ENCODE data around the gene CACNA2D4.

The CACNA2D4 gene

DNA sequence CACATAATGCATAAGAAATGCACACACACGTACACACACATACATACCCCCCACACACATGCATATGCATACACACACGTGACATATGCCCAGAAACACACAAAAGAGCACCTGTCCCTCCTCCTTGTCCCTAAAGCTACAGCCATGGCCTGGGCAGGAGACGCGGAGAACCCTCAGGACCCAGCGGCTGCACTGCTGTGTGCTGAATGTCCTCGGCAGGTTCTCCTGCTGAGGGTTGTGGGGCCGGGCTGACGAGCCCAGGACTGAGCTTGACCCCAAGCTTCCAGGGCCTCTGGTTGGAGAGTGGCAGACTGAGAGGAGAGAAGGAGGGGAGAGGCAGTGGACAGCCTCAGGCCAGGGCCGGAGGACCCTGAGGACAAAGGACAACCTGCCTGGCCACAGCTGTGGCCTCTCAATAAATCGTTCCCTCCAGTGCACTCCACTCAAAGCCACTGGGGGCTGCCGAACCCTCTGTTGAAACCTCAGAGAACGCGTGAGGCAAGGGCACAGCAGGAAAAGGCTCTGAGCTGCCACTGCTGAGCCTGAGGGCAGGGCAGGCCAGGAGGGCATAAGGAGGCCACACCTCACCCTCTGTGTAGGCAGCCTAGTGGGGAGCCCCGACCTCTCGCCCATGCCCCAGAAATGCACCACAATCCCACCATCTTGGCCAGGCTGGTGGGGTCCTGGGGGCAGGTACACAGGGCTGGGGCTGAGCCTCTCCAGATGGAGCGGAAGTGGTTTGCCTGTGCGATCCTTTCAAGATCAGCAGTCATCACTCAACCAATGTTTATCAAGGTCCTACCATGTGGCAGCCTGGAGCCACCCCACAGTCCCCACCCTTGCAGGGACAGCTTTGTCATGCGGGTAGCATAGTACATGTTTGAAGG, 3.1 kb downstream of the CACNA2D4 start:
- no peak for DNase-seq (ENCODE audit: low read depth)
- Histone ChIP-seq H3K9me3 (ENCODE audit: control insufficient read depth, low read length) (peaks cover 3% of the 10 kb centered on the region), H3K36me3 (ENCODE audit: control insufficient read depth, insufficient read depth, low read length, severe bottlenecking) (no peaks in the 10 kb centered on the region), H3K4me1 (ENCODE audit: control insufficient read depth, insufficient read depth, low read length) (peaks cover 3% of the 10 kb centered on the region), H3K27me3 (replicated peaks; ENCODE audit: control insufficient read depth, insufficient read depth, low read length) (peaks cover 53% of the 10 kb centered on the region), H3K9ac (ENCODE audit: low read length) (no peak overlapping the region), H3K4me3 (ENCODE audit: low read length) (no peak overlapping the region)

DNA sequence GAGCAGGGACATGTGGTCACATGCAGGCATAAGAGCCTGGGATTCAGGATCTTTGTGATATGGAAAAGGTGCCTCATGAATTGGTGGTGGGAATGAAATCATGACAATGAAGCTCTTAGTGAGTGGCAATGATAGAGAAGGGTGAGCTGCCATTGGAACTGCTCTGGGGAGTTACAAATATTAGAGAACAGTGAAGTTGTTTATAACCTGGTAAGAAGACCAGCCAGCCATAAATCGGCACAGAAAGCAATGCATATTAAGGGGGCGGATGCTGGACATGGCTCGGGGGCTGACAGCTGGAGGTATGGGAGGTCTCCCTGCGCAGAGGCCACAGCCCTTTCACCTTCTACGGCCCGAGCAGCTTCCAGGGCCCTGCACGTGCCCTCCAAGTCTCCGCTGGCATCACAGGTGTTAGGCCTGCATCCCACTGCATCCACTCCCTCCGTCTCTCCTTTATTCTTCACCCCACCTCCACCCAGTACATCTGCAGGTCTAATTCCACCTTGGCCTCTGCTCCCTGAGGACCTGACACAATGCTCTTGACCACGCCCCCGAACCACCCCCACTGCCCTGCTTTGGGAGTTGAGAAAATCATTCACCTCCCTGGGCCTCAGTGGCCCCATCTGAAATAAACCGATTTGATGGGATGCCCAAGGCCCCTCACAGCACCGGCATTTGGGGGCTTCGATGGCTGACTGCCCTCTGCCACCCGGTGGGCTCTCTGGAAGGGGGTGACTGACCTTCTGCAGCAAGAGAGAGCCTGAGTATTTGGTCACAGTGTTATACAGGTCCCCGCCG, 4.1 kb downstream of the CACNA2D4 start:
- H3K36me3 ChIP-seq (ENCODE audit: control insufficient read depth, insufficient read depth, low read length, severe bottlenecking) = no peaks in the 10 kb centered on the region
- H3K4me1 ChIP-seq (ENCODE audit: control insufficient read depth, insufficient read depth, low read length) = peaks cover 3% of the 10 kb centered on the region
- no peak for DNase-seq (ENCODE audit: low read depth)
- H3K9ac ChIP-seq (ENCODE audit: low read length) = no peak overlapping the region
- no peak overlapping the region for H3K4me3 ChIP-seq (ENCODE audit: low read length)
- peaks cover 55% of the 10 kb centered on the region for H3K27me3 ChIP-seq (replicated peaks; ENCODE audit: control insufficient read depth, insufficient read depth, low read length)
- peaks cover 5% of the 10 kb centered on the region for H3K9me3 ChIP-seq (ENCODE audit: control insufficient read depth, low read length)

DNA sequence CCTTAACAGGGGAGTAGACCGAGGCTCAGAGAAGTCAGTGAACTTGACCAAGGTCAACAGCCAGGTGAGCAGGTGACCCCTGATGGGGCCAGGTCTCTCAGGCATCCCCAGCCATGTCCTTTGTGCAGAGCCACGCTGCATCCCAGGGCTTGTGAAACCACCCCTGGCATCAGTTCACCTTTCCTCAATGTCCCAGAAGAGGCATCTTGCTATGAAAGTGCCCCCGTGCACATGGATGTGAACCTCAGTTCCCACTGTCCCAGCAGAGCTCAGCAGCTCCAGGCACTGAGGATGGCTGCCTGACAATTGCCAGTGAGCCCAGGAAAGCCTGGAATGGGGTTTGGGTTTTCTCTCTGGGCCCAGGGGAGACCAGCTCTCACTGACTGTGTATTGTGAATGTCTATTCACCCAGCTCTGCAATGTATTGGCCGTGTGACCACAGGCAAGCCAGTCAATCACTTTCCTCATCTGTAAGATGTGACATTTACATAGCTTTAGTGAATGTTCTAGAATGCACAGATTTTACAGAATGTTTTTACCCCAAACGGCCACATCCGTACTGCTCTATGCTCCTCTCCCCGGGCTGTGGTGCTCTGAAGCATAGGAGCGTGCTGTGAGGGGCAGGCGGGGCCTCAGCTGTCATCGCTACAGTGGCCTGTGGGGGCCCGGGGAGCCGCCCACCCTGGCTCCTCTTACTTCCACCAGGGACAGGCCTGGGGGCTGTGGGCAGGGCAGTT, 4.9 kb downstream of the CACNA2D4 start:
- Histone ChIP-seq H3K4me1 (ENCODE audit: control insufficient read depth, insufficient read depth, low read length) (no peaks in the 10 kb centered on the region), H3K36me3 (ENCODE audit: control insufficient read depth, insufficient read depth, low read length, severe bottlenecking) (no peaks in the 10 kb centered on the region), H3K9ac (ENCODE audit: low read length) (no peak overlapping the region), H3K4me3 (ENCODE audit: low read length) (no peak overlapping the region), H3K27me3 (replicated peaks; ENCODE audit: control insufficient read depth, insufficient read depth, low read length) (peaks cover 48% of the 10 kb centered on the region), H3K9me3 (ENCODE audit: control insufficient read depth, low read length) (peaks cover 5% of the 10 kb centered on the region)
- DNase-seq (ENCODE audit: low read depth) = no peak

DNA sequence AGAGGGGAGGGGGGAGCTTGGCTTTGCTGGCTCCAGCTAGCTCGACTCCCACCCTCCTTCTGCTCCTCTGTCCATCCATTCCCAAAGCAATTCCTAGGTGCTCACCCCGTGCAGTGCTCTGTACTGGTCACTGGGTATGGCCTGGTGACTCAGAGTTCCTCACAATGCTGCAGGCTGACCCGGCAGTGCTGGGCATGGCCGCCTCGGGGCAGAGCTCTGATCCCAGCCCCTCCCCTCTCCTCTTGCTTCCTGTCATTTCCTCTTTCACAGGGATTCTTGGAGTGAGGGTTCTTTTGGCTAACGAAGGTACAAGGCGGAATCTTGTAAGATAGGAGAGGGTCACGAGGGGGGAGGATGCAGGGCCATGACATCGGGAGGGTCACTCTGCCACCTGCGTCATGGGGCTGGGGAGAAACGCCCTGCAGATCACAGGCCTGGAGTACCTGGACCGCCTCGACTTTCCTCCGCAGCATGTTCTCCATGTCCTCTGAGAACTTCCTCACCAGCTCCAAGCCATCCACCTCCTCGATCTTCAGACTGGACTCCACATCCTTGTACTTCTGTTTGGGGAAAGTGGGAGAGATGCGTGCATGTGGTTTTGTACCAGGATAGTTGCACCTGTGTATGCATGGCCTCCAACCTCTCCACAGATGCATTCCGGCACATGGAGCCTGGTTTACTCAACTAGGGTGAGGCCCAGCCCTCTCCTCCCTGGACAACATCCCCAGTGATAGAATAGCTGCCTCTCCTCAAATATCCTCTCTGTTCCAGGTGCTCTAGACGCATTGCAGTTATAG, 5.7 kb downstream of the CACNA2D4 start:
- peaks cover 5% of the 10 kb centered on the region for H3K9me3 ChIP-seq (ENCODE audit: control insufficient read depth, low read length)
- peaks cover 46% of the 10 kb centered on the region for H3K27me3 ChIP-seq (replicated peaks; ENCODE audit: control insufficient read depth, insufficient read depth, low read length)
- H3K36me3 ChIP-seq (ENCODE audit: control insufficient read depth, insufficient read depth, low read length, severe bottlenecking) = no peaks in the 10 kb centered on the region
- H3K4me1 ChIP-seq (ENCODE audit: control insufficient read depth, insufficient read depth, low read length) = no peaks in the 10 kb centered on the region
- H3K9ac ChIP-seq (ENCODE audit: low read length) = no peak overlapping the region
- no peak for DNase-seq (ENCODE audit: low read depth)
- H3K4me3 ChIP-seq (ENCODE audit: low read length) = no peak overlapping the region

DNA sequence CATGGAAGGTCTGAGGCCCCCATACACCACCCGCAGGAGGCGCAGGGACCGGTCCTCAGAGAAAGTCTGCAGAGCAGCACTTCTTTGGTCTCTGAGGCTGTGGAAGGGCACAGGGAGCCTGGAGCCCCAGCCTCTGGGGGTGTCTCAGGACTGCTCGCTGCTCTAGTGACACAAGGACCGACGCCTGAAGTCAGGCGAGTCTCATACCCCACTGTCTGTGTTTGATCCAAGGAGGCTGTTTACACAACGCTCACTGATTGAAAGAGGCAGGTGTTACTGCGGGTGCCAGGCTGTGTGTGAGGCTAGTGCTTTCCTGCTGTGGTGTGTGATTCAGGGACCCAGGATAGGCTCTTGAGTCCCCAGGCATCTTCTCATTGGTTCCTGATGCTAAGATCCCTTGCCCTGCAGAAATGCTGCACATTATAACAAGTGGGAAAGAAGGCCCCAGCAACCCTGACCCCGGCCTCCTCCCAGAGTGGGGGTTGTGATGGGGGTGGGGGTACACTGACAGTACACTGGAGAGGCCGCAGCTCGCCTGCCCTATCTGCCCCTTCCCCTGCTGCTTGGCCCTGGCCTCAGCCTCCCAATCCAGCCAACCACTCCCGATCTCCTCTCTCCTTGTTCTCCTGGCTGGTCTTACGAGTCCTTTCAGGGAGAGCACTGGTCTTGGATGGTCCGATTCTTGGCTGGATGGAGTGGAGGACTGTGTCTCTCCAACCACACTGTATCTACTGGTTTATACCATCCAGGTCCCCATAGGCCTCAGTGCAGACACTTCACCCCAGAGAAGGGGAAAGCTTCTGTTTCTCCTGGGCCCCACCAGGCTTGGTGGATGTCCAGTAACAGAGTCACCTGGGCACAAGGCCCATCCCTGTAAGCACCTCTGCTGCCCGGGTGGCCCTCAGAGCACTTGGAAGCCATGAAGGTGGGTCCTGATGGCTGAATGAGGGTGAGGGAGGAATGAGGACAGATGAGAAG, 6.6 kb downstream of the CACNA2D4 start:
- H3K36me3 ChIP-seq (ENCODE audit: control insufficient read depth, insufficient read depth, low read length, severe bottlenecking) = no peaks in the 10 kb centered on the region
- DNase-seq (ENCODE audit: low read depth) = no peak
- H3K4me1 ChIP-seq (ENCODE audit: control insufficient read depth, insufficient read depth, low read length) = no peaks in the 10 kb centered on the region
- no peak overlapping the region for H3K9ac ChIP-seq (ENCODE audit: low read length)
- peaks cover 43% of the 10 kb centered on the region for H3K27me3 ChIP-seq (replicated peaks; ENCODE audit: control insufficient read depth, insufficient read depth, low read length)
- H3K9me3 ChIP-seq (ENCODE audit: control insufficient read depth, low read length) = peaks cover 12% of the 10 kb centered on the region
- no peak overlapping the region for H3K4me3 ChIP-seq (ENCODE audit: low read length)

DNA sequence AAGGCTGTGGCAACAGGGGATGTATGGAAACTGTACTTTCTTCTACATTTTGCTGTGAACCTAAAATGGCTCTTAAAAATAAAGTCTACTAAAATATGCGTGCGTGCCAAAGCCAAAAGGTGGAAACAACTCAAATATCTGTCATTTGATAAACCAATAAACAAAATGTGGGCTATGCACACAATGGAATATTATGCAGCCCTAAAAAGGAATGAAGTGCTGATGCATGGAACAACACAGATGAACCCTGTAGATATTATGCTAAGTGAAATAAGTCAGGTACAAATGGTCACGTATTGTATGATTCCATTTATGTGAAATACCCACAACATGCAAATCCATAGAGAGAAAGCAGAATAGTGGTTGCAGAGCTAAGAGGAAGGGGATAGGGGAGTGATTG, 8.0 kb downstream of the CACNA2D4 start:
- no peak for DNase-seq (ENCODE audit: low read depth)

DNA sequence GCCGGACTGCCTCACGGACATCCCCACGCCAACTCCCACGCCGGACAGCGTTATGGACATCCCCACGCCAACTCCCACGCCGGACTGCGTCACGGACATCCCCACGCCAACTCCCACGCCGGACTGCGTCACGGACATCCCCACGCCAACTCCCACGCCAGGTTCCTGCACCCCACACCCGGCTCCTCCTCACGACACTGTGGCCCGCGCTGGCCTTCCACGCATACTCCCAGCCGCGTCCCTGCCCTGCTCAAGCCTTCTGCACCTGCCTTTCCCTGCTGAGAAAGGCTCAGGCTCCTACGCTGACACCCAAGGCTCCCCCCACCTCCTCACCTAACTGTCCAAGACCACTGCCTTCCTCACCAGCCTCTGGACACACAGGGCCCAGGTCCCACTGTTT, 9.7 kb downstream of the CACNA2D4 start:
- H3K9me3 ChIP-seq (ENCODE audit: control insufficient read depth, low read length) = peaks cover 41% of the 10 kb centered on the region
- peaks cover 24% of the 10 kb centered on the region for H3K27me3 ChIP-seq (replicated peaks; ENCODE audit: control insufficient read depth, insufficient read depth, low read length)
- no peaks in the 10 kb centered on the region for H3K36me3 ChIP-seq (ENCODE audit: control insufficient read depth, insufficient read depth, low read length, severe bottlenecking)
- no peak for DNase-seq (ENCODE audit: low read depth)
- no peak overlapping the region for H3K4me3 ChIP-seq (ENCODE audit: low read length)
- H3K4me1 ChIP-seq (ENCODE audit: control insufficient read depth, insufficient read depth, low read length) = no peaks in the 10 kb centered on the region
- H3K9ac ChIP-seq (ENCODE audit: low read length) = no peak overlapping the region

More for the DNA sequence above, 8.0 kb downstream of the CACNA2D4 start:
- H3K27me3 ChIP-seq (replicated peaks; ENCODE audit: control insufficient read depth, insufficient read depth, low read length) = peaks cover 29% of the 10 kb centered on the region
- H3K4me1 ChIP-seq (ENCODE audit: control insufficient read depth, insufficient read depth, low read length) = no peaks in the 10 kb centered on the region
- no peak overlapping the region for H3K9ac ChIP-seq (ENCODE audit: low read length)
- peaks cover 26% of the 10 kb centered on the region for H3K9me3 ChIP-seq (ENCODE audit: control insufficient read depth, low read length)
- H3K4me3 ChIP-seq (ENCODE audit: low read length) = no peak overlapping the region
- no peaks in the 10 kb centered on the region for H3K36me3 ChIP-seq (ENCODE audit: control insufficient read depth, insufficient read depth, low read length, severe bottlenecking)

DNA sequence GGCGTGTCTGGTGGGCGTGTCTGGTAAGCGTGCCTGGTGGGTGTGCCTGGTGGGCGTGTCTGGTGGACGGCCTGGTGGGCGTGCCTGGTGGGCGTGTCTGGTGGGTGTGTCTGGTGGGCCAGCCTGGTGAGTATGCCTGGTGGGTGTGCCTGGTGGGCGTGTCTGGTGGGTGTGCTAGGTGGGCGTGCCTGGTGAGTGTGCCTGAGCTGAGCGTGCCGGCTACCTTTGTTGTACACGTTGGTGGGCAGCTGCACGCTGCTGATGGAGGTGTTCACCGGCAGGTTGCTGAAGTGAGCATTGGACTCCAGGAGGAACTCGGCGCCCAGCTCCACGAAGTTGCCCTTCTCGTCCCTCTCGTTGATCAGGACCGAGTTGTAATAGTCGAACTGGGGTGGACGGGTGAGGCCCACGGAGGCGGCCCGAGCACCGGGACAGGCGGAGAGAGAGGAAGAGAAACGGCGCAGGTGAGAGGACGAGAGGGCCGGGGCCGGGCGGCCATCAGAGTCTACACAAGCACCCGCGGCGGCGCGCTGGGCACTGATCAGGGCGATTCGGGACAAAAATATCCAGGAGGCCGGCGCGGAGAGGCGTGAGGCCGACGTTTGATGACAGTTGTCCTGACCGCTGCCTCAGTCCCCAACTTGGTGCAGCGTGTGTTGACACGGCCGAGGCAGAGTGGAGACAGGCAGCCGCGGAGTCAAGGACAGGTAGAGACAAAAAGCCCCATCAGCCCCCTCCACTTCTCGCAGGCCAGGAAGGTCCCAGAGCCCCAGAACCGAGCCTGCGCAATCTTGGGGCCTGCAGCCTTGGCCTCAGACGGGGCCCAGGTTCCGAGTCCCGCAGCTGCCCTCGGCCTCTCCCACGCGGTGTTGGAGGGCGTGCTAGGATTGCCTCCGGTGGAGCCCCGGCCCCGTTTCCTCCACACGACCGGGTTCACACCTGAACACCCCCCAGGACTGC, 10.5 kb downstream of the CACNA2D4 start:
- Histone ChIP-seq H3K9me3 (ENCODE audit: control insufficient read depth, low read length) (peaks cover 49% of the 10 kb centered on the region), H3K4me3 (ENCODE audit: low read length) (no peak overlapping the region), H3K36me3 (ENCODE audit: control insufficient read depth, insufficient read depth, low read length, severe bottlenecking) (no peaks in the 10 kb centered on the region), H3K4me1 (ENCODE audit: control insufficient read depth, insufficient read depth, low read length) (no peaks in the 10 kb centered on the region), H3K9ac (ENCODE audit: low read length) (no peak overlapping the region), H3K27me3 (replicated peaks; ENCODE audit: control insufficient read depth, insufficient read depth, low read length) (peaks cover 18% of the 10 kb centered on the region)
- no peak for DNase-seq (ENCODE audit: low read depth)

DNA sequence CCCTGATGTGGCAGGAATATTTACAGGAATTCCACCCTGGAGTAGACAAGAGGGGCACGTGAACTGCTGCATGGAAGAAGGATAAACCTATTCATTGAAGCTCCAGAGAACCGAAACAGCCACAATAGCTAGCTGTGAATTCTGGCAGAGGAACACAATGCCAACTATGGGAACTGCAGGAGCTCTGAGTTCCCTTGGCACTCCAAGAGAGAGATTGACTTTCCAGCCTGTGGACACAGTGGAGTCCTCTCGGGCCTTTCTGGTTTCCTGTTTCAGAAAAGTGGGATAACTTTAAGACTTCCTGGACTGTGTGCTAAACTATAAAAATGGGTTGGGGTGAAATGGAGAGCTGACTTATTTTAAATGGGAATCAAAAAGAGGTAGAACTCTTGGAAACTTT, 11.9 kb downstream of the CACNA2D4 start:
- H3K9ac ChIP-seq (ENCODE audit: low read length) = no peak overlapping the region
- DNase-seq (ENCODE audit: low read depth) = no peak
- no peak overlapping the region for H3K4me3 ChIP-seq (ENCODE audit: low read length)
- H3K36me3 ChIP-seq (ENCODE audit: control insufficient read depth, insufficient read depth, low read length, severe bottlenecking) = no peaks in the 10 kb centered on the region
- peaks cover 14% of the 10 kb centered on the region for H3K27me3 ChIP-seq (replicated peaks; ENCODE audit: control insufficient read depth, insufficient read depth, low read length)
- H3K4me1 ChIP-seq (ENCODE audit: control insufficient read depth, insufficient read depth, low read length) = no peaks in the 10 kb centered on the region
- peaks cover 62% of the 10 kb centered on the region for H3K9me3 ChIP-seq (ENCODE audit: control insufficient read depth, low read length)
